Measurements from ENCODE around the gene DENND5B.
"Not testable (repeated sequence)": the region's sequence is repeated elsewhere in the genome, so short reads cannot be mapped to it uniquely, and the experiment has no call there.

Gene DENND5B

DNA sequence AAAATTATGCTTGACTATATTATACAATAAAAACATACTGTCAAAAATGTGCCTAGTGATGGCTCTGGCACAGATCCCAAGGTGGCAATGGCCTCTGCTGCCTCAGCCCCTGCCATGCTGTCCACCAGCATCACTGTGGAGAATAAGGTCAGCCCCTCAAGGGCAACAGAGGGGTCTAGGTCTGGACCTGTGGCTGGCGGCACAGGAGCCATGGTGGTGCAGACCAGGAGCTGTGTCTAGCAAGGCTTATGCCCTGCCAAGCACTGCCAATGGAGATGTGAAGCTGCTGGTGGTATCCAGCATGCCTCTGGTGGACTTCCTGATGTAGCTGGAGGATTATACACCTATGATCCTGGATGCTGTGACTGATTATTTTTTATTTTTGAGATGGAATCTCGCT, 125.9 kb downstream of the DENND5B start:
- no peak for DNase-seq

DNA sequence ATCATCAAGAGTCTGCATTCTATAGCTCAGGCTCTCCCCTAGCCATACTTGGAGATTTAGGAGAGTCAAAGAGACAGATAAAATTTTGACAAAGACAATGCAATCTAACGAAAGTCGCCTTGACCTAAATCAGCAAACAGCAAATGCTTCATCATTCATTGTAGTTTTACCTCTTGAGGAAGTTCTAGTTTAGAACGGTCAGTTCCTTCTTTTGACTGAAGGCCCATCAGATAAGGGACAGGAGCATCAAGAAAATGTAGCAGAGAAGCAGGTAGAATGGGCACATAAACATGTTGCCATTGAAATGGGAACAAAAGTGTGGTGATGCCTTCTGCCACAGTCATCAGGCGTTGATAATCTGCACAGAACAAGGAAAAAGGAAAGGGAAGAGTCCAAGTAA, 130.9 kb downstream of the DENND5B start:
- no peak for DNase-seq

- DNase-seq = no peak
Observed at GRCh38 chr12:31456562-31456961, 134.4 kb downstream of the DENND5B start.

GRCh38 chr12:31444736-31445135, 146.2 kb downstream of the DENND5B start:
- DNase-seq = no peak

DNA sequence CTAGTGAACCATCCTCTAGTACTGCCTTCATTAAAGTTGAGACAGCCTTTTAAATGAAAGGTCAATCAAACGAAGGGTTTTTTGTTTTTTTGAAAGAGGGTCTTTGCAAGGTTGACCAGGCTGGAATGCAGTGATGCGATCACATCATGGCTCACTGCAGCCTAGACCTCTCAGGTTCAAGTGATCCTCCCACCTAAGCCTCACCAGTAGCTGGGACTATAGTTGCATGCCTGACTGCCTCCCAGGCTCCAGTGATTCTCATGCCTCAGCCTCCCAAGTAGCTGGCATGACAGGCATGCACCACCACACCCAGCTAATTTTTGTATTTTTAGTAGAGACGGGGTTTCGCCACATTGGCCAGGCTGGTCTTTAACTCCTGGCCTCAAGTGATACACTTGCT, 150.3 kb downstream of the DENND5B start:
- no peak for DNase-seq

DNA sequence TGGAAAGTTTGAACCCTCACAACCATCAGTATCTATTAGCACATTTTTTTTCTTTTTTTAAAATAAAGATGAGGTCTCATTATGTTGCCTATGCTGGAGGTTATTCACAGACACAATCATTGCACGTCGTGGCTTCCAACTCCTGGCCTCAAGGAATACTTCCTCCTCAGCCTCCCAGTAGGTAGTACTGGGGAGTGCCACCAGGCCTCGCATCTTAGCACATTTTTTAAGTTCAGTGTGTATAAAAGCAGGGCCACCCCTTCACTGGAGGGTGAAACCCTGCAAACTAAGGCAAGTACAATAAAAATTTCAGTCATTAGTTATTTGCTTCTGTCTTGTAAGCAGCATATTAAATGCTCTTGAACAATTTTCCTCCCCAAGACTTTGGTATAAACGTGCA, 150.8 kb downstream of the DENND5B start:
- no peak for DNase-seq

- no peak for DNase-seq
Observed at GRCh38 chr12:31431721-31432240, 159.2 kb downstream of the DENND5B start.

GRCh38 chr12:31423405-31423804, 167.5 kb downstream of the DENND5B start:
- DNase-seq = no peak

GRCh38 chr12:31412292-31412801, 178.6 kb downstream of the DENND5B start:
- DNase-seq = no peak

DNA sequence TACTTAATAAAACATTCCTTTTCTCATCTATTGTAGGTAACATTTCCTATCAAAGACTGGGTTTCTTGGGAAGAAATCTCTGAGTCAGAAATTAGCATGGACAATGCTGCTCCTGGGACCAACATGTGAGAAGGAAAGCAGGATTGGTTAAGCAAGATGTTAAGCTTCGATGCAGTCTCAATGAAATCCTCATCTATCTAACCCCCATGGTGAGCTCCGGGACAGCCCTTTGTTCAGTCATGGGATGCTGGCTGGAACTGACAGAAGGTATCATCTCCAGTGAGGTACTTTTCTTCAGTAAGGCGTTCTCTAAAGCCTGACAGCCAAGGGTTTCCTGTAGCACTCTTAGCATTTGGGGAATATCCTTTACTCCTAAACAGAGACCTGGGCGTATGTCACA, 182.2 kb downstream of the DENND5B start:
- no peak for DNase-seq

DNA sequence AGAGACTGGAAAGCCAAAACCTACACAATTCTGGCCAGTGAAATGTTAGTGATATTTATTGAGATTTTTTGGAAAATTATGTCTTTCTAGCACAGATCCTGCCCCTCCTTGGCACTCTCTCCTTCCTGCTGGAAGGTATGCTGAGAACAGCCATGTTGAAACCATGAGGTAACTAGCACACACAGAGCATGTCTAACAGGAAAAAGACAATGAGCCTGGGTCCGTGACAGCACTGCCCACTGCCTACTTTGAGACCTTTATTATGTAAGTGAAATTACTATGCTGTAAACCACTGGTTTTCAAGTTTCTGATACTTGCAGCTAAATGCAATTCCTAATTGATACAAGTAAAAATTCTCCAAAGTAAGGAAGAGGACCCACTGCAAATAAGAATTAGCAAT, 183.4 kb downstream of the DENND5B start:
- no peak for DNase-seq

DNA sequence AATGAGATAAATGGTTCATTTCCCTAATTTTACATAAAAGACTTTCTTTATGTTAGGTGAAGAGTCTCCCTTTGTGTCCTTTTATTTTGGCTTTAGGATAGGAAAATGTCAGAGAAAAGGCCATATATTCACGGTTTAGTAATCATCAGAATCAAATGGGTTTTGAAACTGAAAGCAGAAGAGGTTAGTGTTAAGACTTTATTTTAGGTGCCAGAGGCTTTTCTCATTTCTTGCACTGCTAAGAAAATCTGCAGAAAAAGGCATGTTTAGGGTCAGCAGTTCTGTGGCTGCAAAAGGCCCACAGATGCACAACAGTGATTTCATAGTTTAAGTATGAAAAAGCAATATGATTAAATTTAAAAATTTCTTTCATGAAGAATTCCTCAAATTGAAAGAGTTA, 184.6 kb downstream of the DENND5B start:
- DNase-seq = no peak

GRCh38 chr12:31405021-31405420, 185.9 kb downstream of the DENND5B start:
- no peak for DNase-seq

DNA sequence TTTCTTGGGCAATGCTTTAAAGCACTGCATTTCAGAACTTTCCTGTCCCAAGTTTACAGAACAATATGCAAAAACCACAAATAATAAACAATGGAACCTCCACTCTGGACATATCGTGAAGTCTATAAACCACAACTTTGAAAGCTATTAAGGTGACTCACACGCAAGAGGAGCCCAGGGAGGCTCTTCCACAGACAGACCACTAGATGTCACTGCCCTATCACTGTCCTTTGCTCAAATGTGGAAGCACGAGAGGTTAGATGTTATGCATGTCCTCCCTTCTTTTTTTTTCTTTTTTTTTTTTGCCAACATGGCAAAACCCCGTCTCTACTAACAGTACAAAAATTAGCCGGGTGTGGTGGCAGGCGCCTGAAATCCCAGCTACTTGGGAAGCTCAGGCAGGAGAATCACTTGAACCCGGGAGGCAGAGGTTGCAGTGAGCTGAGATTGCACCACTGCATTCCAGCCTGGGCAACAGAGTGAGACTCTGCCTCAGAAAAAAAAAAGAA, 187.8 kb downstream of the DENND5B start:
- DNase-seq = peak; percentile 16 to 74

DNA sequence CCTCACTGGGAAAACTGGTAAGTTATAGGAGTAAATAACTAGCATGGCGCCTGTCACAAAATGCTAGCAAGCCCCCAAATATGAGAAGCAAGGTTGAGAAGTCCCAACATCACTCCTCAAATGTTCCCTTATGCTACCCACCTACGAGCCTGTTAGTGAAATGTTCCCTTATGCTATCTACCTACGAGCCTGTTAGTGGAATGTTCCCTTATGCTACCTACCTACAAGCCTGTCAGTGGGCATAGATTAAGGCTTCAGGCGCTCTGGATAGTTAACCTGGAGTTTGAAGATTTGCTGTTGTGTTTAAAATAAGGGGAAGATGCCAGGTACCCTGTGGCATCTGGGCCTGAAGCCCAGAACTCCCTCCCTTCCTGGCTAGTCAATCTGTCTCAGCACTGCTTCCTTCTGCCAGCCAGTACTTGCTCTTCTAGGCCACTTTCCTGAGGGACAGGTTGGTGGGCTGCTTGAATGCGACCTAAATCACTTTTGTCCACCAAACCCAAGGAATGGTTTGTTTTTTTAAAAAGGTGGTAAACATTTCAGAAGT, 197.9 kb downstream of the DENND5B start:
- DNase-seq = no peak

DNA sequence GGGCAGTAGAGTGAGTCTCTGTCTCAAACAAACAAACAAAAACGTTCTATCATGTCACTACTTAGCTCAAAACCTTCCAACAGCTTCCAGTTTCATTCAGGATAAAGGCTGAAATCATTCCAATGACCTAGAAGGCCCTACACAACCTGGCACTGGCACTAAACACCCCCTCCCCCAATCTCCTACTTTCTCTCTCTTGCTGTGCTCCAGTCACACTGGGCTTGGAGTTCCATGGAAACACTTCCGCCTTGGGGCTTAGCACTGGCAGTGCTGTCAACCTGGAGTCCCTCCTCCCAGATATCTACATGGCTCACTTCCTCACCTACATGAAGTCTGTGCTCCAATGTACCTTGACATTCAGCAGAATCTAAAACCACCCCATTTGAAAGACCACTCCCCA, 199.9 kb downstream of the DENND5B start:
- no peak for DNase-seq

DNA sequence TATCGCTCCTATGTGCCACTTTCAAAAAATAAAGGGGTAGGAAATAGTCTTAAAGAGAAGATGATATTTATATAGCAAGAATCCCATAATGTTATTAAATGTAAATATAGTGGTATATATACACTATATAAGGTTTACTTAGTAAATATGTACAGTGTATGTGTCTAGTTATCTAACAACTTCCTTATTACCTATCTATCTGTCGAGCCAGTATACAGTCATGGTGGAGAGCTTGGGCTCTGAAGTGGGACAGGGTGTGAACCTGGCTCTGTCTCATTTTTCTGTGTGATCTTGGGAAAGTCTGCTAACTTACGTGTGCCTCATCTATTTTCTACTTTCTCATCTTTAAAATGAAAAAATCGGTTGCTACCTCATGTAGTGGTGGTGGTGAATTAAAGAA, 202.2 kb downstream of the DENND5B start:
- no peak for DNase-seq

GRCh38 chr12:31387466-31387865, 203.5 kb downstream of the DENND5B start:
- no peak for DNase-seq

- no peak for DNase-seq
Observed at GRCh38 chr12:31387011-31387410, 203.9 kb downstream of the DENND5B start.

DNA sequence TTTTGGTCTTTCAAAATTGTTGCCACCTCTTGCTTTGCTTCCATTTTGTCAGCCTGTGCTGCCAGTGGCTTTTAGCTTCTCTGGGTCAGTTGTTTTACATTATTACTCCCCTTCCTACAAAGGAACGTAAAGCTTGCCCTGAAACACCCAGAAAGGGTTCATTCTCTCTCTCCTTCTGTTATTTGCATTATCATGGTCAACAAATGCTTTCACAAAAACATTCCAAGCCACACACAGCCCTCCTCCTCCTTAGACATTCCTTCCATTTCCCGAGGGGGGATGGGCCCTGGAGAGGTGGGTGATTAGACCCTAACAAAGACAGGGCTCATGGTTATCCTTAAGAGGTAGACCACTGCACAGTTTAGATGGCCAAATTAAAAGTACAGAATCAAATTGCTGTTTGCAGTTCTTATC, 204.6 kb downstream of the DENND5B start:
- DNase-seq = no peak

- DNase-seq = not testable (repeated sequence)
Observed at GRCh38 chr12:31377210-31377609, 213.7 kb downstream of the DENND5B start.

- not testable (repeated sequence) for DNase-seq
Observed at GRCh38 chr12:31375422-31375821, 215.5 kb downstream of the DENND5B start.

DNA sequence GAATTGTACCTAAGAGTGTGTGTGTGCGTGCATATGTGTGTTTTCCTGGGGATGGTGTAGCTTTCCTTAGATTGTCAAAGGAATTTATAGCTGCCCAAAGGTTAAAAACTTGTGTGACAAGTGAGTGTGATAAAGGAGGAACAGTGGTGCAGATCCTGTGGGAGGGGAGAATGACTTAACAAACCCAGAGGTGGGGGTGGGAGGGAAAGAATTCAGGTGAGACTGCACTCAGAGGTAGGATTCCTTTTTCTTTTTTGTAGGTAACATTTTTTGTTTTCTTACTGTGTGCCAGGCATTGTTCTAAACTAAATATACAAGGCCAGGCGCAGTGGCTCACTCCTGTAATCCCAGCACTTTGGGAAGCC, 219.7 kb downstream of the DENND5B start:
- no peak for DNase-seq

DNA sequence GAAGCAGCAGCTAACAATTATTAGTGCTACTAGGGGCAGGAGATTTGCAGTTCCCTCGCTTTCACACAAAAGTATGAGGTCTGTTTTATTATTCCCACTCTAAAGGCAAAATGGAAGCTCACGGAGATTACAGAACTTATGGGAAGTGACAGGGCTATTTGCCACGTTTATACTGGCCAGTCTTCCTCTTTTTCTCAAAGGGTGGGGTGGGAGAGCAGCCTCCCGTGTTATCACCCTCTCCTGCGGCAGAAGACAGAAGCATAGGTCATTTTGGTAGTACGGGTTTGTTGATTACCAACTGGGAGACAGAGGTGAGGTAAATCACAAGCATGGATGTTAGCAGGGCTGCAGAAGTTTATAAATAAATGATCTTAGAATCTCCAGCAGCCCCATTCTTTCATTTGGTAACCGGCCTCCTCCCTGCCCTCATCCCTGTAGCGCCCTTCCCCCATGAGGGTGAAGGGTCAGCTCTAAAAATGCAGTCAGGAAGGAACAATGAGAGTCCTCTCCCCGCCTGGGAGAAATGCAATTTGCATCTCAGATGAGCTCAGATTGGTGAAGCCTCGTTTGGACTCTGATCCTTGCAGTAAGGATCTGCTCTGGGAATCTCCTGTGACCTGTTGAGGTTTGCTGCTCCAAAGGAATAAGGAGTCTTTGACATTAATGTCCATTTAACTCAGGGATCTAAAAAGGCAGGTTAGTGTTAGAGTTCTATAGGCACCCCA, 220.2 kb downstream of the DENND5B start:
- DNase-seq = no peak
